GM04503 (cell line): ENCODE results near the gene UGDH.
A peak's percentile ranks its signal among the peaks of the same experiment; 100 is the strongest.
"Not testable (repeated sequence)": the region's sequence is repeated elsewhere in the genome, so short reads cannot be mapped to it uniquely, and the experiment has no call there.

Experiments used
- DNase-seq: peaks from one replicate; pipeline ENCODE4 v3.0.0-alpha.2; 2012; ENCODE audit warnings: low read depth

UGDH gene

DNA sequence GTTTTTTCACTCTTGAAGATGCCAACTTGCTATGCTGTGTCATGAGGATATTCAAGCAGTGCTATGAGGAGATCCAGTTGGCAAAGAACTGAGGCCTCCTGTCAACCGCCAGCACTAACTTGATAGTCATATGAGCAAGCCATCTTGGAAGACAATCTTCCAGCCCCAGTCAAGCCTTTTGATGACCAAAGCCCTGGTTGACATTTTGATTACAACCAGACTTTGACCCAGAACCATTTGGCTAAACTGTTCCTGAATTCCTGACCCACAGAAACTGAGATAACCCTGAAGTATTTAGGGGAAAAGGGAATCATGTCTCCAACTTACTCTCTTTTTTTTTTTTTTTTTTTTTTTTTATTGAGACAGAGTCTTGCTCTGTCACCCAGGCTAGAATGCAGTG lies 32.9 kb downstream of the UGDH start:
- no peak for DNase-seq

DNA sequence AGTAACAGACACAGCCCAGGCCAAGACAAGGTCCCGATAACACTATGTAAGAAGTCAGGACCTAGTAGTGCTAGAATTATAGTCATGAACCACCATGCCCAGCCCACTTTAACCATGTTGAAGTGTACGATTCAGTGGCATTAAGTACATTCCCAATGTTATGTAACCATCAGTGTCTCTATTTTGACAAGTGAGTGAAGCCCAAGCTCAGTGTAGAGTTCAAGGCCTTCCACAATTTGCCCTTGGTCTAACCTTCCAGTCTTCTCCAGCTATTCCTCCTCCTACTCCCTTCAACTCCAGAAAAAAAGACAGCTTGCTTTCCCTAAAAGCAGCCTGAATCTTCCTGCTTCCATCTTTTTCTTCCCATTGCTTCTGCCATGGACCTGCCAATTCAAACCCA lies 36.9 kb downstream of the UGDH start:
- no peak for DNase-seq

DNA sequence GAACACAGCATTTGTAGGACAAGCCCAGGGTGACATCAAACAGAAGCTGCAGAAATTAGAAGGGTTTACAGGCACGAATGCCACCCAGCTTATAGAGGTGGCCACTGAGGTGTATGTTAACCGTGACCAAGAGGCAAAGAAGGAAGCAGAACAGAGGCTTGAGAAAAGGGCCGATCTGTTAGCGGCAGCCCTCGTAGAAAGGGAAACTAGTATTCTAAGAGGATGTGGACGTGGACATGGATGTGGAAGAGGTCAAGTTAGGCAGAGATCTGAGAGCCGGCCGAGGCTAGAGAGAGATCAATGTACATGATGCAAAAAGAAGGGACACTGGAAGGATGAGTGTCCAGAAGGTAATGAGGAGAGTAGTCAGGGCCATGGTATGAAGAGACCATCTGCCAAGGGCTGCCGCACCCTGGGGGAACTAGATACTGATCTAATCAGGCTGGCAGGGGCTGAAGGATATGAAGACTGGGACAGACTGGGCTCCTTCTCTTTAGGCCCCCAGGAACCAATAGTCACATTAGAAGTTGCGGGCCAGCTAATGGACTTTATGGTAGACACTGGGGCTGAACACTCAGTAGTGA lies 40.9 kb downstream of the UGDH start:
- DNase-seq: no peak

DNA sequence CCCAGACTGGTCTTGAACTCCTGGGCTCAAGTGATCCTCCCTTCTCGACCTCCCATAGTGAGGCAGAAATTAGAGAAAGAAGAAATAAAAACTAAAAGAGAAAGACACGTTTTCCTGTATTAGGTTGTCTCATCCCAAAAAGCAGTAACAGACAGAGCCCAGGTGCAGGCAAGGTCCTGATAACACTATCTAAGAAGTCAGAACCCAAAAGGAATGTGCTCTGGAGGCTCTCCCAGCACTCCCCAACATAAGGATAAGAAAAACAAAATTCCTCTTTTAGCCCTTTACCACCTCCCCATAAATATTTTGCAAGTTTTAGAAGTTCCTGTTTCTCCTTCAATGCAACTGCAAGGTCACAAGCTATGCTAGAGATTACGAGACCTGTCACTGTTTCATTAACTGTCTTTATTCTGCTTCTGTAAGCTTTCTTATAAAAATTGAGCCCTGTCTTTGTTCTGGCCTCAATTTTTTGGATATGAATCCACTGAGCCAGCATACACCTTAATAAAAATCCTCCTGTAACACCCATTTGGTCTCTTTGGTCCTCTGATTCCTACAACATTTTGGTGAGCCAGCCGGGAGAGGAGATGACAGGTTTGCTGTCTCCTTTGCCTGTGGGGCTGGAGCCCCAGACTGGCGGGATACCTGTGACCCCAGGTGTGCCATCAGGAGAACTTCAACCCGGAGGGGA lies 42.5 kb downstream of the UGDH start:
- DNase-seq: no peak

DNA sequence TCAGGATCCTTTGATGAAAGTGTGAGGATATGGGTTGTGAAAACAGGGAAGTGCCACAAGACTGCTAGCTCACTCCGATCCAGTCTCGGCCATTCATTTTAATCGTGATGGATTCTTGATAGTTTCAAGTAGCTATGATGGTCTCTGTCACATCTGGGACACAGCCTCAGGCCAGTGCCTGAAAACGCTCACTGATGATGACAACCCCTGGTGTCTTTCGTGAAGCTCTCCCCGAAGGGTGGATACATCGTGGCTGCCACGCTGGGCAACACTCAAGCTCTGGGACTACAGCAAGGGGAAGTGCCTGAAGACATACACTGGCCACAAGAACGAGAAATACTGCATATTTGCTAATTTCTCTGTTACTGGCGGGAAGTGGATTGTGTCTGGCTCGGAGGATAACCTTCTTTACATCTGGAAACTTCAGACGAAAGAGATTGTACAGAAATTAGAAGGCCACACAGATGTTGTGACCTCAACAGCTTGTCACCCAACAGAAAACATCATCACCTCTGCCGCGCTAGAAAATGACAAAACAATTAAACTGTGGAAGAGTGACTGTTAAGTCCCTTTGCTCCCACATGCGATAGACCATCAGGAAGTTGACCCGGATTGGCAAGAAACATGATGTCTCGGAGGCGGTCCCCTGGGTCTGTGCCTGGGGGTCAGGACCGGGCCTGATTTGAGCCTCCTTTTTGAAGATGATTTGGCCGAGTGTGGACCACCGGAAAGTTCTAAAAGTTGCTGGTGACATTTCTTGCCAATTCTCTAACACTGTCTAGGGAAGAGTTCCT lies 46.1 kb downstream of the UGDH start:
- no peak for DNase-seq

DNA sequence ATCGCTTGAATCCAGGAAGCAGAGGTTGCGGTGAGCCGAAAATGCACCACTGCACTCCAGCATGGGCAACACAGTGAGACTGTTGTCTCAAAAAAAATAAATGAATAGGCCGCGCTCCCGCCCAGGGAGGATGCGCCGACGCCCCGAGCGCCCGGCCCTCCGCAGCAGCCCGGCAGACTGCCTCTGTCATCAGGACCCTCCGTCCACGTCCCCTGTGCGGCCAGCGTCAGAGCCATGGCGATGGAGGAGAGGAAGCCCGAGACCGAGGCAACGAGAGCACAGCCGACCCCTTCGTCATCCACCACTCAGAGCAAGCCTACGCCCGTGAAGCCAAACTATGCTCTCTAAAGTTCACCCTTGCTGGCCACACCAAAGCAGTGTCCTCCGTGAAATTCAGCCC lies 47.0 kb downstream of the UGDH start:
- no peak for DNase-seq

DNA sequence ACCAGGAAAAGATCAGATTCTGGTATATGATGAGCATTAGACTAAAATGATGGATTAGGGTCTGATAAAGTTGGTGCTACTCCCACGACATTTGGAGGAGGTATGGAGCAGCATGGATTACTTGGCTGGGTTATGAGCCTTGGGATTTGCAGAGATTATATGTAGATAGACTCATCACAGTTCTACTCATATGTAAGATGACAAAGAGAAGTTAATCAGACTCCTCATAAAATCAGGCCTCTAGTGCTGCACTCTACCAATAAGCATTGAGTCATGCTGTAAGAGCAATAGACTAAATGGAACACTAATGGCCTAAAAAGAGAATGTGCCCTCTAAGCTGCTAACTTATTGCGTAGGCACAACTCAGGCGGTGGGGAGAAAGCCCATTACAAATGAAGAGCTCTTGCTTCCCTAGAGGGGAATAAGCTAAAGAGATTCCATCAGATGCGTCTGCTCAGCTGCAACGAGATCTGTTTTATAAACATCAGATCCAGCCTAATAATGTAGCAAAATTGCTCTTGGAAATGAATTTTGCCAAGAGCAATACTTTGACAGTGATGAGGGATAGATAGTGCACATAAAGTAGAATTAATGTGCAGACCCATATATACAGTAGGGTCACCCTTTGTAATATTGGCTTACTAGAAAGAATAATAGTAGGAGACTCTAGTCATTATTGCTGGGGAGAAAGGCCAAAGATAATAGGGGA lies 50.9 kb downstream of the UGDH start:
- no peak for DNase-seq

DNA sequence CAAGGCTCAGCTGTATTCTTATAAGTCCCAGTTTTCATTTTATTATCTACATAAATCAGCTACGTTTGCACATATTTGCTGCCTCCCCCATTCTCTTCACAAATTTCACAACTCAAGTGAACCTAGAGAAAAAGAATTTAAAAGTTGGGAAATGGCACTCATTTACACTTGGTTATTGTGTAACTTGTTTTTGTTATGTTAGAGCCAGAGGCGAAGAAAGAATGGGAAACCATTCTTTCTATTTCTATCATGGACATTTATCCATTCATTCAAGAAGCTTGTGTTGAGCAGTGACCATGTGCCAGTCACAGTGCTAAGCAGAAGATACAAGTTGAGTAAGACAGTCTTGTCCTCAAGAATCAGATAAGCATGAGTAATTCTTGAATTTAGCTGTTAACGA lies 54.8 kb downstream of the UGDH start:
- DNase-seq: peak; percentile 45

DNA sequence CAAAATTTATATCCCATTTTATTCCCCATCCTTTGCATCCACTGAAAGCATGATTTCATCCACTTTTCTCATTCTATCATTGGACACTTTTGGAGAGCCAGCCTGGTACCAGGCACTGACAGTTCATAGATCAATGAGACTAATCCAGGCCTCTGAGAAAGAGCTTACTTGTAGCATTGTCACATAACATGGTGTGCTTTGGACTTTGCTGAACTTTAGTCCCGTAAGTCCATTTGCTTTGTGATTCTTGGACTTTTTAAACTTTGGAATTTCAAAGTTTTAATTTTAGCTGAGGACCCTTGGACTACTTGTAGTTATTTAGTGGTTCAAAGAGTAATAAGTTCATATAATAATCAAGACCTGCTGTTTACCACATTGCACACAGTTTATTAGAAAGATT lies 56.8 kb downstream of the UGDH start:
- no peak for DNase-seq

DNA sequence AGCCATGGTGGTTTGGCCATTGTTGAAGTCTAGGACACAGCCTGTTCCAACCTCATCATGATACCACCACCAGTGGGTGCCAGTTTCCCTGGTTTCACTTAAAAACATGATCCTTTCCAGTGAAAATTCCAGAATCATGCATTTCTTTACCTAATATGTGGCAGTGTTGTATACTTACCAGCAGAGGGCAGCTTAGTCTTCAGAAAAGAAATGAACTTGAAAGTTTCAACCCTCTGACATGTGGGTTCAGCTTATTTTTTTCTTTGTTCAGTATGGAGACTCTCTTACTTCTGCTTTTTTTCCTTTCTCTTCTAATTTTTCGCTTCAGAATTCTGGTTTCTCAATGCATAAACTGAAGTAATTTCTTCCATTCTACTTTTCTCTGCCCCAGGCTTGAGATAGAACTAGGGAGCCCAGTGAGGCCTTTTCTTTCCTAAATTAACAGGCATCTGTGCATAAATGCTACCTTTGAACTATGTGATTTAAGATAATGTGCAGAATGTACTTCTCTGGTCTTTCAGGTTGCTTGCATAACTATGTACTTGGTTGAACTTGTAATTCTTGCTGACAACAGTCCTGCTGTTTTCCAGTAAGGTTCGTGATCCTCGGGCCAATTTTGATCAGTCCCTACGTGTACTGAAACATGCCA lies 57.7 kb downstream of the UGDH start:
- DNase-seq: peak; percentile 59

DNA sequence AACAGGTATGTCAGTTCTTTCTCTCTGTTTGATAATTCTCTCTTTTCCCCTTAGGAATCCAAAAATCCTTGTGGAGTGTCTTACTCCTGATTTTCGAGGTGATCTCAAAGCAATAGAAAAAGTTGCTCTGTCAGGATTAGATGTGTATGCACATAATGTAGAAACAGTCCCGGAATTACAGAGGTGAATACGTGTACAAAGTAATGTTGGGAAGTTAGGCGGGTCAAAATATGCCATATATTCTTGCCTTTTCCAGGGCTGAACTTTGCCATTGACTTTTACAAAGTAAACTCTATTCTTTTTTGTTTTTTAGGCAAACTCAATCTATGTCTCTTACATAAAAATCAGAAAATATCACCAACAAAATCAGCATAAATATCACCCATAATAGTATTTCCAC lies 59.8 kb downstream of the UGDH start:
- no peak for DNase-seq

DNA sequence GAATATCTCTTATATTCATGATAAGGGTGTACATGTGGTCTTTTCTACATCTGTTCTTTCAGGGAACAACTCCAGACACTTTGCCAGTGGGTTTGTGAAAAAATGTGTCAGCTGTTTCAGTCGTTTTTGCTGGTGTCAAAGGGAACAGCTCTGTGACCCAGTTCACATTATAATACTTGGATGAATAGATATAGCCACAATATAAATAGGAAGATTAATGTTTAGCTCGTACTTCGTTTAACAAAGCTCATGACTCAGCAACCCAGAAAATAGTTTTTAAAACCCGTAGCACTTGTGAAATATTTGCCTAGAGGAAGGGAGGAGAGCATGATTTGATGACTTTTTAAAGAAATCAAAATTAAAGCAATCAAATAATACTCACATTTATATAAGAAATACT lies 60.5 kb downstream of the UGDH start:
- DNase-seq: no peak

DNA sequence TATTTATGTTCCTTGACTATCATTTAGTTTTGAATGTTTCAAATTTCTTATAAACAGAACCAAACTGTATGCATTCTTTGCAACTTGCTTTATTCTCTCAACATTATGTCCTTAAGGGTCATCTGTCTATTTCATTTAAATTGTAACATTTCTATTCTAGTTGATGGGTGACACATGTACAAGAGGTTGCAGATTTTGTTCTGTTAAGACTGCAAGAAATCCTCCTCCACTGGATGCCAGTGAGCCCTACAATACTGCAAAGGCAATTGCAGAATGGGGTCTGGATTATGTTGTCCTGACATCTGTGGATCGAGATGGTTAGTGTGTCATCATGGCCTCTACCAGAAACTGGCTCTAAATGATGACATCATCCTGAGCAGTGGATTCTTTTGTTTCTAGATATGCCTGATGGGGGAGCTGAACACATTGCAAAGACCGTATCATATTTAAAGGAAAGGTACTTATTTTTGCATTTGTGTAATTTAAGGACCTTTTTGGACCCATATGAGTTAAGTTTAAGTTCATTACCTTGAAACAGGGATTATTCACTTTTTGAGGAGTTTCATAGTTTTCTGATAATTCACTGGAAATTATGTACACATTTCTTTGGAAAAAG lies 62.2 kb downstream of the UGDH start:
- DNase-seq: no peak

DNA sequence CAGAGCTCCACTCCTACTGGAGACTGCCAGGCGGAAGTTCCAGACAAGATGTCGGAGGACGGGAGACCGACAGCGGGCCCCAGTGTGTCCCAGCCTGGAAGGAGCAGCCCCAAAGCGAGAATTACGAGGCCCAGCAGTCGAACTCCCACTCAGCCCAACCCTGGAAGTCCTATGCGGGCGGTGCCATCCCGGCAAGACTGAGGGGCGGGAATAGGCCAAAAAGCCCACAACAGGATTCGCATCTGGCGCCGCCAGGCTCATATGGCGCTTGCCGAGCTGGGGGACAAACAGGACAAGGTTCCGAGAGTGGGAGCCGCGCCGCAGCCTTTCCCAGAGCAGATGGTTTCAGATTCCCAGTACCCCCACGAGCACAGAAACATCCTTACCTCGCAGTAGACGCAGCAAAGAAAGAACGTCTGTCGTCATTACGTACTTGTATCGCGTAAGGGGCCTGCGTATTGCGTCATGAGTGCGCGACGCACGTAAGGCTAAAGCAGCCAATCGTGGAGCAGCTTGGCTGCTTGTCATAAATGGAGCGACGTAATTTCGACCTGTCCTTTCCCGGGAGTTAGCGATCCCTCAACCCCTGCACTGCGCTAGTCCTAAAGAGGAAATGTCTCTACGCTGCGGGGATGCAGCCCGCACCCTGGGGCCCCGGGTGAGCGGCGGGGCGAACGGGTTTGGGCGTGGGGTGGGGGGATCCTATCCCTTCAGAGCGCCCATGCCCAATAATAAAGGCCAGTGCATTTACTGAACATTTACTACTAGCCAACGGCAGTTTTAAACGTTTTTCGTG lies 68.5 kb downstream of the UGDH start, which contains the start of the genes LIAS and RPL9:
LIAS (plus strand) TSS at position 552 of the 796 bp plus-strand sequence; CDS start at position 614, 62 bp downstream.
RPL9 (minus strand) TSS at position 418 of the 796 bp plus-strand sequence. CDS start 483 bp downstream, outside the sequence.
- DNase-seq: peak; percentile 89

DNA sequence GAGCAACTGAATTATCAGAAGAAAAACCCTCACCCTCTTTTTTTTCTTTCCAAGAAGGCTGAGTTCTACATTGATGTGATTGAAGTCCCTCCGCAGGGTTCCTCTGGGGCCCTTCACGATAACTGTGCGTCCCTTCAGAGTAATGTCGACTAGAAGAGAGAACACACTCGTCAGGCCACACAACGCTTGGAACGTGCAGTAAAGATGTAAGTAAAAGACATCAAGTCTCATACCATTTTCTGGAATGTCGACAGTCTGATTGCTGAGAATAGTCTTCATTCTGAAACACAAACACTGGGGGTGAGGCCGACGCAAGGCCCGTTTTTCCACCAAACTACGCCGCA lies 69.1 kb downstream of the UGDH start:
- not testable (repeated sequence) for DNase-seq

DNA sequence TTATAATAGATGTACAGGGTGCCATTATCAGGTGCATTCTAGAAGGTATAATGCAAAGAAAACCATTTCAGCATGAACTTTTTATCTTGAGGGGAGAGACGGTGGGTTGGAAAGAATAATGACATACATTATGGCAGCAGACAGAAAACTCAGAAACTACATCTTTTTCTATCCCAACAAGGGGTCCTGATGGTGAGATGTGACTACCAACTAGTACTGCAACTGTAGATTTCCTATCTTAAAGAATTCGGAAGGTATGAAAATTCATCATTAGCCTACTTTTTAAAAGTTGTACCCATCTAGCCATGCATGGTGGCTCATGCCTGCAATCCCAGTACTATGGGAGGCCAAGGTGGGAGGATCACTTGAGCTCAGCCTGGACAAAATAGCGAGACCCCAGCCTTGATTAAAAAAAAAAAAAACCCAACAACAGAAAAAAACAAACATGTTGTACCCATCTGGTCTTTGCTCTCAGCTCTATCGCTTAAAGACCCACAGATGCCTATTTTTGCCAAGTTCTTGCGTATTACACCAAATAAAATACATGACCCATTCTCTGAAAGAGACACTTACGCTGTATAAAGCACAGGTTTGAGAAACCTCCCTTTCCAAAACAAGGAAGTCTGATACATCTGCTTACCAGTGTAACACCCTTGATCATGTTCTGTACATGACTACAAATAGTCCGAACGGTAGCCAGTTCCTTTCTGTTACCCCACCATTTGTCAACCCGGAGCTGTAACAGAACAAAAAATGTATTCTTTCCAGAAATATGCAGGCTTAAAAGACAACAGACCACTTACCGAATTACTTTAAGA lies 70.1 kb downstream of the UGDH start:
- no peak for DNase-seq

DNA sequence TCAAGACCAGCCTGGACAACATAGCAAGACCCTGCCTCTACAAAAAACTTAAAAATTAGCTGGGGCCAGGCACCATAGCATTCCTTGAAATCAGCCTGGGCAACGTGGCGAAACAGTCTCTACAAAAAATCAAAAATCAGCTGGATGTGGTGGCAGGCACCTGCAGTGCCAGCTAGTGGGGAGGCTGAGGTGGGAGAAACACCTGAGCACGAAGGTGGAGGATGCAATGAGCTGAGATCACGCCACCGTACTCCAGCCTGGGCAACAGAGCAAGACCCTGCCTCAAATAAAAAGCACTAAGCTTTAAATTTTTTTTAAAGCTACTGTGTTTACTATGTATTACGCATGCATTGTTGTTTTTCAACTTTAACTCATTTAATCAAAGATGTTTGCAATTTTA lies 71.8 kb downstream of the UGDH start:
- no peak for DNase-seq

DNA sequence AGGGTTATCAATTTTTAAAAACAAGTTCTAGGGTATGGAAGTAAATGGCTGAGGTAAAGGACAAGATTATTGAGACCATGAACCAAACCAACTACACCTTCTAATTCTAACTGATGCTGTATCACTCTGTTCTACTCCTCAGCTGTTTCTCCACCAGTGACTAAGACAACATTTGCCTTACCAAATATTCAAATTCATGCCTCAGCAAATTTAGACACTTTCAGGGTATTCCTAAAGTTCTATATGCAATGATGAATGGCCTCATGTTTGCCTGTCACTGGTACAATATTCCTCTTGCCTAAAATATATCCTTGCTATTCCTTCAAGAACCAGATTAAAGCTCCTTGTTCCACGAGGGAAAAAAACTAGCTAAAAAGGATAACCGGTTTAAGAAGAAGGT lies 73.5 kb downstream of the UGDH start:
- no peak for DNase-seq

DNA sequence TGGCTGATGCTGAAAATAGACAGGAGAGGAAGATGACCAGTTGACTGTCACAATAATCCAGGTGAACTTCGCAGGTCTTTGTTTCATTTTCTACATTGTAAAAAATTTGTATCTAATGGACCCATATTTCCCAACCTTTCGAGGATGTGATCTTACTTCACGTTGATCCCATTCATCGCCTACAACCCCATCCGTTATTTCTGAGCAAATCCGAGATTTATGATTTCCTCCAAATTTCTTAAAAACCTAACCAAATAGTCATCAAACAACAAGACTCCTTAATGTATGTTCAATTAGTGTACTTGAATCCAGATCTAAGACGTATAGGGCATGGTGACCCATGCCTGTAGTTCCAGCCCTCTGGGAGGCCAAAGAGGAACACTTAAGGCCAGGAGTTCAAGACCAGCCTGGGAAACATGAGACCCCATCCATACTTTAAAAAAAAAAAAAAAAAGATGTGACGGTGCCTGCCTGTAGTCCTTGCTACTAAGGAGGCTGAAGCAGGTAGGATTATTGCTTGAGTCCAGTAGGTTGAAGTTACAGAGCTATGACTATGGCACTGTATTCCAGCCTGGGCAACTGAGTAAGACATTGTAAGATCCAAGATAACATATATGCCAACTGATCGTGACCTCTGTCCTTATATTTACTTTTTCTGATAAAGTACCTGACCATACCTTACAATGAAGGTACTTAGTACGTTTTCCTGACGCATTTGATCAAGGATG lies 74.2 kb downstream of the UGDH start:
- no peak for DNase-seq
